K562 (cell line): ENCODE data around the gene PDCD10.

ENCODE experiments used
- BDP1 ChIP-seq: IDR thresholded peaks from 3 replicates; pipeline ENCODE4 v1.6.1; 2011; ENCODE audit not compliant: insufficient read length, insufficient read depth
- FUS ChIP-seq: fragments of 200-400 bp; formaldehyde crosslinking; optimal IDR thresholded peaks from 2 replicates; pipeline ENCODE3; 2017; ENCODE audit warnings: low read depth, low read length
- HDAC6 ChIP-seq: IDR thresholded peaks from 2 replicates; pipeline ENCODE4 v1.6.1; 2012; ENCODE audit warnings: low read depth, mild to moderate bottlenecking, control low read depth, inconsistent platforms, low read length, moderate library complexity
- HLTF ChIP-seq: fragments of 450-650 bp; IDR thresholded peaks from 2 replicates; pipeline ENCODE4 v1.6.1; 2016
- SIX5 ChIP-seq, 2 experiments: IDR thresholded peaks; 2 replicates each; pipeline ENCODE4 v1.6.1; 2011; ENCODE audit warnings: low read length in 2 of 2, borderline replicate concordance in 1 of 2, low read depth in 1 of 2, mild to moderate bottlenecking in 1 of 2, moderate library complexity in 1 of 2; ENCODE audit not compliant: insufficient read depth in 1 of 2
- TF ChIP-seq, protein P1 (sequence below), 3 experiments: IDR thresholded peaks in 2 of 3; conservative IDR thresholded peaks in 1 of 3; 2 replicates each; pipeline ENCODE4 v1.5.1; 2011 to 2012; ENCODE audit warnings: low read length in 3 of 3, mild to moderate bottlenecking in 3 of 3, control low read depth in 2 of 3, improper control_type of control experiment in 1 of 3, inconsistent platforms in 1 of 3, low read depth in 1 of 3, mixed read lengths in 1 of 3, moderate library complexity in 1 of 3; ENCODE audit not compliant: insufficient read depth in 2 of 3

DNA sequence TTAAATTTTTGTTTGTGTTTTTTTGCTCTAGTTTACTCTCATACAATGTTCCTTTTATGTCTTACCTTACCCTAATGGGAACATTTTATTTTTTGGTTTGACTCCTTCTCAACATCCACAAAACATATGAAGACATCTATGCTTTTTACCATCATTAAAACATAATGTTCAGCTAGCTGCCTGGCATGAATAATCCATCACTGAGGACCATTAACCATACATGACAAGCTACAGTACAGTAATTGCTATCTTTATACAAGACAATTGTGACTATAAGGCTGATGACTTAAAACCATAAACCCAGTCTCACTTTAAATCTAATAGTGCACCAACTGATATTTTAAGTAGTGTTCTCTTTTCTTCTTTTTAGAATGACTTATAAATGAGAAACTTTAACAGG is 14.5 kb upstream of the PDCD10 start:
- TF ChIP-seq, protein P1, sequence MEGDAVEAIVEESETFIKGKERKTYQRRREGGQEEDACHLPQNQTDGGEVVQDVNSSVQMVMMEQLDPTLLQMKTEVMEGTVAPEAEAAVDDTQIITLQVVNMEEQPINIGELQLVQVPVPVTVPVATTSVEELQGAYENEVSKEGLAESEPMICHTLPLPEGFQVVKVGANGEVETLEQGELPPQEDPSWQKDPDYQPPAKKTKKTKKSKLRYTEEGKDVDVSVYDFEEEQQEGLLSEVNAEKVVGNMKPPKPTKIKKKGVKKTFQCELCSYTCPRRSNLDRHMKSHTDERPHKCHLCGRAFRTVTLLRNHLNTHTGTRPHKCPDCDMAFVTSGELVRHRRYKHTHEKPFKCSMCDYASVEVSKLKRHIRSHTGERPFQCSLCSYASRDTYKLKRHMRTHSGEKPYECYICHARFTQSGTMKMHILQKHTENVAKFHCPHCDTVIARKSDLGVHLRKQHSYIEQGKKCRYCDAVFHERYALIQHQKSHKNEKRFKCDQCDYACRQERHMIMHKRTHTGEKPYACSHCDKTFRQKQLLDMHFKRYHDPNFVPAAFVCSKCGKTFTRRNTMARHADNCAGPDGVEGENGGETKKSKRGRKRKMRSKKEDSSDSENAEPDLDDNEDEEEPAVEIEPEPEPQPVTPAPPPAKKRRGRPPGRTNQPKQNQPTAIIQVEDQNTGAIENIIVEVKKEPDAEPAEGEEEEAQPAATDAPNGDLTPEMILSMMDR (IDR thresholded peaks at IDR 0.05 in 2 of 3, conservative IDR thresholded peaks at IDR 0.05 in 1 of 3; ENCODE audit: insufficient read depth in 2 of 3, low read depth in 1 of 3, low read length in 3 of 3): no peak
- TF ChIP-seq HLTF: no peak
- TF ChIP-seq FUS: no peak
- no peak for TF ChIP-seq BDP1
- no peak for TF ChIP-seq SIX5 (IDR thresholded peaks at IDR 0.05; ENCODE audit: borderline replicate concordance in 1 of 2, insufficient read depth in 1 of 2, low read depth in 1 of 2, low read length in 2 of 2)
- TF ChIP-seq HDAC6: no peak
